PFSK-1 (cell line): ENCODE results near the gene GLCE. TPM values are rescaled to one million over a fixed set of nuclear protein-coding genes. Genes with fewer than 3 reads are reported as not detected.
A peak's percentile ranks its signal among the peaks of the same experiment; 100 is the strongest.

Source experiments
- FOXP2 ChIP-seq: optimal IDR thresholded peaks from 2 replicates; pipeline ENCODE3; 2011; ENCODE audit warnings: borderline replicate concordance, control low read depth, inconsistent platforms; ENCODE audit not compliant: insufficient read depth; ENCODE audit errors: extremely low read length, extremely low read depth
- POLR2AphosphoS5 ChIP-seq: IDR thresholded peaks from 2 replicates; pipeline ENCODE4 v1.6.1; 2012; ENCODE audit warnings: low read depth, mild to moderate bottlenecking, control low read depth, low read length, moderate library complexity
- SIN3A ChIP-seq: IDR thresholded peaks from 2 replicates; pipeline ENCODE4 v1.6.1; 2012; ENCODE audit warnings: mild to moderate bottlenecking, low read length, moderate library complexity, borderline replicate concordance; ENCODE audit not compliant: insufficient read depth
- TAF1 ChIP-seq: IDR thresholded peaks from 2 replicates; pipeline ENCODE4 v1.6.1; 2012; ENCODE audit warnings: low read length, control low read depth, borderline replicate concordance; ENCODE audit not compliant: insufficient read depth
- polyA plus RNA-seq: library from polyadenylated mRNA; unstranded; fragments of >200 nt; gene quantifications from one replicate; pipeline ENCODE4 v1.2.1, GENCODE V29; 2012; ENCODE audit warnings: low read depth, missing spikeins; ENCODE audit not compliant: insufficient read length
- TF ChIP-seq, protein P1 (sequence below), 2 experiments: IDR thresholded peaks; 2 replicates each; pipeline versions ENCODE4 v1.6.1 to v1.8.0; 2011 to 2012; ENCODE audit warnings: low read depth in 2 of 2, low read length in 2 of 2, control low read depth in 1 of 2, inconsistent platforms in 1 of 2, mild to moderate bottlenecking in 1 of 2, moderate library complexity in 1 of 2; ENCODE audit not compliant: insufficient read depth in 1 of 2

GLCE gene
- polyA plus RNA-seq: 13.5 TPM

DNA sequence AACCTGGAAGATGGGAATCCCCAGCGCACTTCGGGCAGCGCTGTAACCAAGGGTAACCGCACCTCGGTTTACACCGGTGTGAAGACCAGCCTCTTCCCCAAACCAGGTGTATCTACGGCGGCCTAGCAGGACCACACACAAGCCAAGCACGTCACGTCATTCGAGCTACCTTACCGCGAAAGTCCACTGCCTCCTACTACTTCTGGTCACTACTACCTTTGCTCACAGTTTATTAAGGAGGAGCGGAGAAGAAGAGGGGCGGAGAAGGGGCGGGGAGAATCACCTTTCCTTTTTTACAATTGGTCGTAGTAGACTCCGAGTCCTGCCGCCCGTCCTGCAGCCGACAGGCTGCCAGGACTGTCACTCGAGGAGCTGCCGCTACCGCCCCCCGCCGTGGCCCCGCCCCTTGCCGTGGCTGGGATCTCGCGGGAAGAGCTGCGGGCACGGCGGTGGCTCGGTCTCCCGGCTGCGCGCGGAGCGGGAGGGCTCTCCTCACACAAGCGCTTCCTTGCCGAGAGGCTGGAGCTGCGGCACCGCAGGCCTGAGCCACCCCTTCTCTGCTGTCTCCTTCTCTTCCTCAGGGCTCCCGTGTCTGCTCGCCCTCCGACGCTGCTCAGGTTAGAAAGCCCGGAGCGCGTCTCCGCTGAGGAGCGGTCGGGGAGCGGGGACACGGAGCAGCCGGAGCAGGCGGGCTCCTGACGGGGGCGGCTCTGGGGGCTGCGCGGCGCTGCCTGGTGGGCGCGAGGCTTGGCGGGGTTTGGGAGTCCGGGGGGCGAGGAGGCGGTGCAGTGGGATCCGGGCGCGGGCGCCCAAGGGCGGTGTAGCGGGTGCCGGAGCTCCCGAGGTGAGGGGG is at the start of gene GLCE:
TSS of gene GLCE (plus strand) at position 495 of the 853 bp plus-strand sequence. CDS start 95,172 bp downstream, outside the sequence.
- TF ChIP-seq POLR2AphosphoS5: peak; percentile 94
- TF ChIP-seq TAF1: peak; percentile 89; the same call in 1 of the 2 replicates
- TF ChIP-seq, protein P1, sequence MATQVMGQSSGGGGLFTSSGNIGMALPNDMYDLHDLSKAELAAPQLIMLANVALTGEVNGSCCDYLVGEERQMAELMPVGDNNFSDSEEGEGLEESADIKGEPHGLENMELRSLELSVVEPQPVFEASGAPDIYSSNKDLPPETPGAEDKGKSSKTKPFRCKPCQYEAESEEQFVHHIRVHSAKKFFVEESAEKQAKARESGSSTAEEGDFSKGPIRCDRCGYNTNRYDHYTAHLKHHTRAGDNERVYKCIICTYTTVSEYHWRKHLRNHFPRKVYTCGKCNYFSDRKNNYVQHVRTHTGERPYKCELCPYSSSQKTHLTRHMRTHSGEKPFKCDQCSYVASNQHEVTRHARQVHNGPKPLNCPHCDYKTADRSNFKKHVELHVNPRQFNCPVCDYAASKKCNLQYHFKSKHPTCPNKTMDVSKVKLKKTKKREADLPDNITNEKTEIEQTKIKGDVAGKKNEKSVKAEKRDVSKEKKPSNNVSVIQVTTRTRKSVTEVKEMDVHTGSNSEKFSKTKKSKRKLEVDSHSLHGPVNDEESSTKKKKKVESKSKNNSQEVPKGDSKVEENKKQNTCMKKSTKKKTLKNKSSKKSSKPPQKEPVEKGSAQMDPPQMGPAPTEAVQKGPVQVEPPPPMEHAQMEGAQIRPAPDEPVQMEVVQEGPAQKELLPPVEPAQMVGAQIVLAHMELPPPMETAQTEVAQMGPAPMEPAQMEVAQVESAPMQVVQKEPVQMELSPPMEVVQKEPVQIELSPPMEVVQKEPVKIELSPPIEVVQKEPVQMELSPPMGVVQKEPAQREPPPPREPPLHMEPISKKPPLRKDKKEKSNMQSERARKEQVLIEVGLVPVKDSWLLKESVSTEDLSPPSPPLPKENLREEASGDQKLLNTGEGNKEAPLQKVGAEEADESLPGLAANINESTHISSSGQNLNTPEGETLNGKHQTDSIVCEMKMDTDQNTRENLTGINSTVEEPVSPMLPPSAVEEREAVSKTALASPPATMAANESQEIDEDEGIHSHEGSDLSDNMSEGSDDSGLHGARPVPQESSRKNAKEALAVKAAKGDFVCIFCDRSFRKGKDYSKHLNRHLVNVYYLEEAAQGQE (IDR thresholded peaks at IDR 0.05; ENCODE audit: insufficient read depth in 1 of 2, low read depth in 2 of 2, low read length in 2 of 2): peak in 1 of 2 experiments; percentile 22; a peak in 2 of 4 replicates
- peak; percentile 24; the same call in 1 of the 2 replicates for TF ChIP-seq SIN3A
- TF ChIP-seq FOXP2: no peak

DNA sequence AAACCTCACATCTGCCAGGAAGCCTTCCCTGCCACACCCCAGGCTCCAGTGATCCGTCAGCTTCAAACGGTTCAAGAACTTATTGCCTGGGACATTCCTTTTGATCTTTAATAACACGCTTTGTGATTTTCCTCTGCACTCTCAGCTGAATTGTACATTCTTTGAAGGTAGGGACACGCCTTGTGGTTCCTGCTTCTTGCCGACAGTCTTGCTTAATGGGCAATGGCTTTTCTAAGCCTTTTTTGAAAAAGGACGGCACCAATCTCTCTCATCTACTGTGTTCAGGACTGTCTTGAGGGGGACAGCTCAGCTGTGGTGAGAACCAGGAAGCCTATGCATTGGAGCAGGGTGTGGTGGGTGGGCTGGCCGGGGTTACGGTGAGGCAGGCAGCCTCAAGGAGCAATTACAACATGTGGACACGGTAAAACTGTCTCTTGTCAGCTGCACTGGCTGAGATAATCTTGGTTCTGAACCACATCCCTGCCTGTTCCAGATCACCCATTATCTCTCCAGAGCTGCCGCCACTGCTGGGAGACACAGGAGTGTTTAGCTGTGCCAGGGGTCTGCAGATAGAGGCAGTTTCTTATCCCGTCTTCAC is 46.0 kb upstream of the GLCE start:
- TF ChIP-seq POLR2AphosphoS5: no peak
- TF ChIP-seq, protein P1 (IDR thresholded peaks at IDR 0.05; ENCODE audit: insufficient read depth in 1 of 2, low read depth in 2 of 2, low read length in 2 of 2): no peak
- no peak for TF ChIP-seq FOXP2
- TF ChIP-seq TAF1: no peak
- no peak for TF ChIP-seq SIN3A

DNA sequence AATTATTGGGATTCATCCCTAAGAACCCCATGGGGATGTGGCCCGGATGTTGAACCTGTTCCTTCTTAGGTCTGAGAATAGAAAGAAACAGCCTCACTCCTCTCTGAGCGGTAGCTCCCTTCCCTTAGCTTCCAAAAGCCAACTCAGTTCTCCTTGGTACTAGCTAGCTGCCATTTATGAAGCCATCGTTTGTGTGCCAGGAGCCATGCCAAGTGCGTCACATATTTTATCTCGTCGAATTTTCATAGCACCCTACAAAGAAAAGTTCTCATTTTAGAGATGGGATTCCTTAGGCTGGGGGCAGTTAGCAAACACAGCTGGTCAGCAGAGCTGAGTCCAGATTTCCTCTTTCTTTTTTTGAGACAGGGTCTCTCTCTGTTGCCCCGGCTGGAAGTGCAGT is 45.4 kb upstream of the GLCE start:
- TF ChIP-seq POLR2AphosphoS5 (no peak), SIN3A (no peak), FOXP2 (no peak), TAF1 (no peak)
- TF ChIP-seq, protein P1 (IDR thresholded peaks at IDR 0.05; ENCODE audit: insufficient read depth in 1 of 2, low read depth in 2 of 2, low read length in 2 of 2): no peak

DNA sequence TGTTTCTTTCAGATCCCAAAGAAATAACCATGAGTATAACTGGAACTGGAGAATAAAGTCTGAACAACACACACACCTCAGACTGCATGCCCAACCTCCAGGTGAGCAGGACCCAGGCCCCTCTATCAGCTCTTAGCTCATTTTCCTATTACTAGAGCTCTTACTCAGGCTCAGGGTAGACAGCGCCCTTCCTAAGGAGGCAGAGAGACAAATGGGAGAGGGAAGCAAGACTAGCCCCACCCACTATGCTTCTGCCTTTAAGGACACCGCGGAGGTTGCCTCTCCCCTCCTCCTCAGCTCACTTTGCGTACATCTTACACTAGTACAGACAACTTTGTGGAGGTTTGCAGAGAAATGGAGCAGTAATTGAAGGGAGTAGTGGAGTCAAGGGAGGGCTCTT is 44.0 kb upstream of the GLCE start:
- TF ChIP-seq, protein P1 (IDR thresholded peaks at IDR 0.05; ENCODE audit: insufficient read depth in 1 of 2, low read depth in 2 of 2, low read length in 2 of 2): no peak
- TF ChIP-seq TAF1: no peak
- TF ChIP-seq POLR2AphosphoS5: no peak
- no peak for TF ChIP-seq SIN3A
